ENCODE data around the gene ITPKB.

- TF ChIP-seq POLR2AphosphoS5 (IDR thresholded peaks at IDR 0.05; ENCODE audit: low read depth), result no peak
- no peak for TF ChIP-seq CTCF (conservative IDR thresholded peaks at IDR 0.05; ENCODE audit: low read depth in 2 of 2)
- TF ChIP-seq EZH2 (IDR thresholded peaks at IDR 0.05; ENCODE audit: low read depth, unreplicated experiment), result no peak
- TF ChIP-seq JUNB (IDR thresholded peaks at IDR 0.05; ENCODE audit: unreplicated experiment), result no peak
- TF ChIP-seq EZH2phosphoT487 (IDR thresholded peaks at IDR 0.05; ENCODE audit: unreplicated experiment), result no peak
These were observed 3.5 kb downstream of the ITPKB start for GRCh38 chr1:226735576-226735975.

Measured in GM23338 (cell line).